GM12878 (cell line): ENCODE data around the gene SP2. TPM values are rescaled to one million over a fixed set of nuclear protein-coding genes. Genes with fewer than 3 reads are reported as not detected.
A peak's percentile ranks its signal among the peaks of the same experiment; 100 is the strongest.

ENCODE experiments used
- ATAC-seq: fragments of 200-7000 bp; cut with Tn5 transposase; 3 replicates; pipeline ENCODE4 v1.9.1; 2020; ENCODE audit warnings: mild to moderate bottlenecking, moderate library complexity
- BruUV-seq: library from RNA; stranded (reverse); fragments of 400-500 nt; replicated peaks from 2 replicates; lab custom pipeline; 2021; lab: Mats Ljungman, UMichigan
- CTCF ChIA-PET: fragments of 300-600 bp; sonication (Branson Sonifier 250); formaldehyde crosslinking; extraction: SDS; loops from one replicate; lab custom pipeline; 2021; ENCODE audit warnings: inconsistent platforms; lab: Yijun Ruan, JAX
- POLR2A ChIA-PET: fragments of 350-600 bp; formaldehyde crosslinking; extraction: SDS; loops from one replicate; lab custom pipeline; 2021; ENCODE audit warnings: inconsistent platforms; lab: Charles Lee
- RAD21 ChIA-PET: fragments of 300-600 bp; sonication (Branson Sonifier 250); formaldehyde crosslinking; loops from one replicate; lab custom pipeline; 2023; ENCODE audit warnings: antibody characterized with exemption; ENCODE audit not compliant: unreplicated experiment; lab: Charles Lee
- SMC1A ChIA-PET: fragments of 300-600 bp; sonication (Branson Sonifier 250); formaldehyde crosslinking; loops from one replicate; lab custom pipeline; 2023; ENCODE audit not compliant: unreplicated experiment, uncharacterized antibody; lab: Charles Lee
- DNase-seq: peaks from one replicate; pipeline ENCODE4 v3.0.0-alpha.2; 2011; ENCODE audit warnings: low read depth, low spot score
- FAIRE-seq: peaks from 3 replicates; lab custom pipeline; 2011; peaks lifted over from hg19 to GRCh38; lab: Jason Lieb, UNC
- H2AFZ ChIP-seq: 2 replicates; pipeline ENCODE4 v1.6.0; 2011; ENCODE audit warnings: low read depth, low read length, control low read depth; ENCODE audit not compliant: control insufficient read depth
- H3K27ac ChIP-seq: 2 replicates; pipeline ENCODE4 v1.5.1; 2011; ENCODE audit warnings: control low read depth; ENCODE audit not compliant: control insufficient read depth, insufficient read depth
- H3K27me3 ChIP-seq, 2 experiments: replicated peaks in 1 of 2; 2 replicates each; pipeline versions ENCODE4 v1.6.0 to v1.6.1; 2011; ENCODE audit warnings: low read length in 1 of 2; ENCODE audit not compliant: control insufficient read depth in 2 of 2, insufficient read depth in 2 of 2
- H3K36me3 ChIP-seq, 2 experiments: 2 replicates each; pipeline ENCODE4 v1.5.1; 2011; ENCODE audit warnings: low read length in 1 of 2; ENCODE audit not compliant: control insufficient read depth in 2 of 2, insufficient read depth in 2 of 2
- H3K4me1 ChIP-seq: 2 replicates; pipeline ENCODE4 v1.6.1; 2011; ENCODE audit warnings: mild to moderate bottlenecking, low read length, moderate library complexity, mixed read lengths; ENCODE audit not compliant: control insufficient read depth, insufficient read depth
- H3K4me2 ChIP-seq: 2 replicates; pipeline ENCODE4 v1.6.0; 2011; ENCODE audit warnings: control low read depth; ENCODE audit not compliant: control insufficient read depth, insufficient read depth
- H3K4me3 ChIP-seq: fragments of 200-600 bp; sonication (generic); 2 replicates; pipeline ENCODE4 v1.5.1; 2016
- H3K79me2 ChIP-seq: 2 replicates; pipeline ENCODE4 v1.6.0; 2011; ENCODE audit warnings: low read length; ENCODE audit not compliant: control insufficient read depth, insufficient read depth
- H3K9ac ChIP-seq: 2 replicates; pipeline ENCODE4 v1.8.0; 2011; ENCODE audit warnings: low read length, control low read depth, mixed read lengths; ENCODE audit not compliant: control insufficient read depth, insufficient read depth
- H3K9me3 ChIP-seq: replicated peaks from 3 replicates; pipeline ENCODE4 v1.5.1; 2011; ENCODE audit warnings: mild to moderate bottlenecking, low read length; ENCODE audit not compliant: control insufficient read depth, insufficient read depth
- H4K20me1 ChIP-seq: 2 replicates; pipeline ENCODE4 v1.6.0; 2011; ENCODE audit not compliant: control insufficient read depth, insufficient read depth
- ATF7 ChIP-seq: fragments of 450-650 bp; IDR thresholded peaks from 2 replicates; pipeline ENCODE4 v1.6.1; 2016; ENCODE audit warnings: low read depth, mild to moderate bottlenecking
- RAD51 ChIP-seq: fragments of 450-650 bp; IDR thresholded peaks from 2 replicates; pipeline ENCODE4 v1.6.1; 2016; ENCODE audit warnings: moderate library complexity, mild to moderate bottlenecking, inconsistent platforms
- SIN3A ChIP-seq: IDR thresholded peaks from 2 replicates; pipeline ENCODE4 v1.6.1; 2012; ENCODE audit warnings: low read depth, low read length, improper control_type of control experiment
- SPI1 ChIP-seq: IDR thresholded peaks from 2 replicates; pipeline ENCODE4 v1.6.1; 2011; ENCODE audit warnings: low read depth, mild to moderate bottlenecking, low read length, moderate library complexity, borderline replicate concordance; ENCODE audit not compliant: insufficient read depth
- WGBS: methylation state at CpG from one replicate; pipeline ENCODE4 v1.1.6; 2016; ENCODE audit warnings: low lambda C conversion rate; ENCODE audit not compliant: insufficient replicate concordance, insufficient coverage; ENCODE audit errors: missing lambda C conversion rate; 5-methylcytosine and 5-hydroxymethylcytosine counted together
- in situ Hi-C: fragments of 300-500 bp; cut with MboI; formaldehyde crosslinking; loops from 9 replicates; pipeline ENCODE4 v1.14.3; 2018; ENCODE audit warnings: mixed read lengths
- intact Hi-C: fragments of 100-400 bp; cut with micrococcal nuclease; formaldehyde crosslinking; loops from one replicate; pipeline ENCODE4 v1.14.2; 2022; ENCODE audit not compliant: unreplicated experiment
- polyA plus RNA-seq, 11 experiments: library from polyadenylated mRNA; depleted of rRNA in 4 of 11; unstranded in 6 of 11; stranded (reverse) in 5 of 11; fragments of >200 nt; fragmentation: Nextera tagmentation in 4 of 11; fragmentation: Illumina TruSeq in 1 of 11; extraction: Ambion mirVana in 4 of 11; extraction: Trizol in 1 of 11; gene quantifications; 1 replicate in 1 of 11; 2 replicates in 10 of 11; pipeline versions ENCODE4 v1.2.1 to v1.2.3, GENCODE V29; 2011 to 2016; ENCODE audit warnings: inconsistent platforms in 2 of 11, missing spikeins in 2 of 11, low read depth in 1 of 11
- total RNA-seq, 4 experiments: library from RNA; depleted of rRNA in 3 of 4; stranded (reverse); fragments of >200 nt in 3 of 4; fragmentation: Illumina TruSeq in 1 of 4; extraction: Trizol in 1 of 4; gene quantifications; 2 replicates each; pipeline versions ENCODE4 v1.2.1 to v1.2.3, GENCODE V29; 2013 to 2021
- TF ChIP-seq, protein P1 (sequence below): fragments of 450-650 bp; formaldehyde crosslinking; IDR thresholded peaks from 2 replicates; pipeline ENCODE4 v1.5.0; 2022; ENCODE audit warnings: mild to moderate bottlenecking, missing genetic modification characterization

The SP2 gene
- total and polyA plus RNA-seq, 10 of the 15 experiments (the other 5 are each of a cell fraction or from before 2014, with no cell fraction given) = 1.2 to 19.1 (median 4.8) TPM

DNA sequence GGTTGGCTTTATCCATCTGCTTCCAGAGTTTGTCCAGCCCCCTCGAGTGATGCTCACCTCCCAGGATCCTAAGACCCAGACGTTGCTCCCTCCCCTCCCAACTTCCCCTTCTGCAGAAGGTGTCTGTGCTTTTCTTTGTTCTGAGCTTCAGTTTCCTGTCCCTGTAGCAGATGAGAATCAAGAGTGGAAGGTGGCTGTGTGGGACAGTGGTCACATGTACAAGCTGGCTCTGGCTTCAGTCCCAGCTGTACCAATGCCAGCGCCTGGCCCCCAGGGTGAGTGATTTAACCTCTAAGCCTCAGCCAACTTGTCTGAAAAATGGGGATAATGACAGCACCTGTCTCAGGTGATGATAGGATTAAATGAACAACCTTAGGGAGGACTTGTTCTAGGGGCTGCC lies 53.9 kb downstream of the SP2 start:
- in situ Hi-C loops = no loop called here
- POLR2A ChIA-PET = interaction anchor here (0.6 to 4.6 kb wide), 12 partner anchors 8 to 291 kb away, joined by 3 to 39 read pairs (median 4); partner anchors contain the start of genes CDK5RAP3, PNPO and SP2
- Histone ChIP-seq H4K20me1 (no peaks in the 10 kb centered on the region), H3K27me3 (no peaks in the 10 kb centered on the region), H3K4me3 (no peak overlapping the region; the same call in 1 of the 2 replicates), H3K4me2 (peak overlapping the region; percentile 84), H2AFZ (peak overlapping the region; percentile 58; the same call in 1 of the 2 replicates), H3K9me3 (no peaks in the 10 kb centered on the region), H3K36me3 (peaks cover 3 to 8% of the 10 kb centered on the region in 2 experiments), H3K27ac (peak overlapping the region; percentile 74), H3K4me1 (peaks cover 37% of the 10 kb centered on the region), H3K9ac (peak overlapping the region; percentile 47), H3K79me2 (no peaks in the 10 kb centered on the region)
- intact Hi-C loops = loop anchor here (1.0 kb wide), 2 partner anchors 20 to 68 kb away; no protein-coding TSS in a partner anchor
- TF ChIP-seq ATF7 (no peak), RAD51 (peak; percentile 59; the same call in 1 of the 2 replicates), SIN3A (no peak), SPI1 (peak; percentile 26; the same call in 1 of the 2 replicates)
- TF ChIP-seq, protein P1, sequence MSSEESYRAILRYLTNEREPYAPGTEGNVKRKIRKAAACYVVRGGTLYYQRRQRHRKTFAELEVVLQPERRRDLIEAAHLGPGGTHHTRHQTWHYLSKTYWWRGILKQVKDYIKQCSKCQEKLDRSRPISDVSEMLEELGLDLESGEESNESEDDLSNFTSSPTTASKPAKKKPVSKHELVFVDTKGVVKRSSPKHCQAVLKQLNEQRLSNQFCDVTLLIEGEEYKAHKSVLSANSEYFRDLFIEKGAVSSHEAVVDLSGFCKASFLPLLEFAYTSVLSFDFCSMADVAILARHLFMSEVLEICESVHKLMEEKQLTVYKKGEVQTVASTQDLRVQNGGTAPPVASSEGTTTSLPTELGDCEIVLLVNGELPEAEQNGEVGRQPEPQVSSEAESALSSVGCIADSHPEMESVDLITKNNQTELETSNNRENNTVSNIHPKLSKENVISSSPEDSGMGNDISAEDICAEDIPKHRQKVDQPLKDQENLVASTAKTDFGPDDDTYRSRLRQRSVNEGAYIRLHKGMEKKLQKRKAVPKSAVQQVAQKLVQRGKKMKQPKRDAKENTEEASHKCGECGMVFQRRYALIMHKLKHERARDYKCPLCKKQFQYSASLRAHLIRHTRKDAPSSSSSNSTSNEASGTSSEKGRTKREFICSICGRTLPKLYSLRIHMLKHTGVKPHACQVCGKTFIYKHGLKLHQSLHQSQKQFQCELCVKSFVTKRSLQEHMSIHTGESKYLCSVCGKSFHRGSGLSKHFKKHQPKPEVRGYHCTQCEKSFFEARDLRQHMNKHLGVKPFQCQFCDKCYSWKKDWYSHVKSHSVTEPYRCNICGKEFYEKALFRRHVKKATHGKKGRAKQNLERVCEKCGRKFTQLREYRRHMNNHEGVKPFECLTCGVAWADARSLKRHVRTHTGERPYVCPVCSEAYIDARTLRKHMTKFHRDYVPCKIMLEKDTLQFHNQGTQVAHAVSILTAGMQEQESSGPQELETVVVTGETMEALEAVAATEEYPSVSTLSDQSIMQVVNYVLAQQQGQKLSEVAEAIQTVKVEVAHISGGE (CRISPR knock-in tag) = no peak
- SMC1A ChIA-PET = interaction anchor here (0.7 to 8.1 kb wide), 20 partner anchors 9 to 163 kb away, joined by 3 to 158 read pairs (median 8); partner anchors contain the start of genes CDK5RAP3, PNPO, SCRN2 and SP2
- DNase-seq (no peak), ATAC-seq (peak; percentile 65), FAIRE-seq (peak; percentile 91)
- 4% methylated on average over 3 of the region's 3 CpGs for WGBS
- BruUV-seq = no TSS peak
- RAD21 ChIA-PET = interaction anchor here (0.6 to 7.6 kb wide), 23 partner anchors 8 to 123 kb away, joined by 3 to 126 read pairs (median 6); partner anchors contain the start of genes CDK5RAP3, PNPO, SCRN2 and SP6
- CTCF ChIA-PET = interaction anchor here (0.8 to 18.1 kb wide), 29 partner anchors 8 to 301 kb away, joined by 3 to 463 read pairs (median 5); partner anchors contain the start of genes CDK5RAP3, NFE2L1, PNPO and PRR15L
